ENCODE results near the gene SCN7A.

- TF ChIP-seq CTCF (IDR thresholded peaks at IDR 0.05; ENCODE audit: insufficient read depth, low read depth, low read length) (no peak), EZH2 (IDR thresholded peaks at IDR 0.05; ENCODE audit: insufficient read depth, low read length) (no peak)
Measured at GRCh38 chr2:166413255-166413654, 80.8 kb downstream of the SCN7A start.
